Endothelial cell (in vitro differentiated cells): Measurements from ENCODE around the gene NFX1. TPM values are rescaled to one million over a fixed set of nuclear protein-coding genes. Genes with fewer than 3 reads are reported as not detected.
"Not testable (repeated sequence)": the region's sequence is repeated elsewhere in the genome, so short reads cannot be mapped to it uniquely, and the experiment has no call there.

Experiments used
- DNase-seq: peaks from one replicate; pipeline ENCODE4 v3.0.0; 2021; ENCODE audit warnings: low spot score
- H3K27ac Mint-ChIP-seq: one replicate; pipeline ENCODE4 v1.8.0; 2021; ENCODE audit warnings: mixed read lengths, inconsistent platforms; ENCODE audit not compliant: unreplicated experiment
- H3K27me3 Mint-ChIP-seq: one replicate; pipeline ENCODE4 v1.8.0; 2021; ENCODE audit warnings: mild to moderate bottlenecking, moderate library complexity, mixed read lengths, inconsistent platforms; ENCODE audit not compliant: unreplicated experiment
- H3K36me3 Mint-ChIP-seq: one replicate; pipeline ENCODE4 v1.8.0; 2021; ENCODE audit warnings: mild to moderate bottlenecking, low read depth, mixed read lengths, inconsistent platforms; ENCODE audit not compliant: unreplicated experiment
- H3K4me1 Mint-ChIP-seq: one replicate; pipeline ENCODE4 v1.8.0; 2021; ENCODE audit warnings: mild to moderate bottlenecking, mixed read lengths, inconsistent platforms; ENCODE audit not compliant: unreplicated experiment
- H3K4me3 Mint-ChIP-seq: one replicate; pipeline ENCODE4 v1.8.0; 2021; ENCODE audit warnings: mild to moderate bottlenecking, mixed read lengths, inconsistent platforms; ENCODE audit not compliant: unreplicated experiment
- H3K9me3 Mint-ChIP-seq: one replicate; pipeline ENCODE4 v1.8.0; 2021; ENCODE audit warnings: mixed read lengths, inconsistent platforms; ENCODE audit not compliant: unreplicated experiment
- total RNA-seq: library from RNA; stranded (reverse); fragmentation: NEBNext Ultra II Directional; extraction: Animal tissue kit (Norgen Biotek cat#: 25700); gene quantifications from one replicate; pipeline ENCODE4 v1.2.1, GENCODE V29; 2021; ENCODE audit not compliant: unreplicated experiment
- TF ChIP-seq, protein P1 (sequence below): fragments of 200-600 bp; sonication (generic); IDR thresholded peaks from one replicate; pipeline ENCODE4 v1.5.0; 2021; ENCODE audit warnings: antibody characterized with exemption; ENCODE audit not compliant: unreplicated experiment

Gene NFX1
- total RNA-seq, 1 donor from 2014 or later: 33.5 TPM

DNA sequence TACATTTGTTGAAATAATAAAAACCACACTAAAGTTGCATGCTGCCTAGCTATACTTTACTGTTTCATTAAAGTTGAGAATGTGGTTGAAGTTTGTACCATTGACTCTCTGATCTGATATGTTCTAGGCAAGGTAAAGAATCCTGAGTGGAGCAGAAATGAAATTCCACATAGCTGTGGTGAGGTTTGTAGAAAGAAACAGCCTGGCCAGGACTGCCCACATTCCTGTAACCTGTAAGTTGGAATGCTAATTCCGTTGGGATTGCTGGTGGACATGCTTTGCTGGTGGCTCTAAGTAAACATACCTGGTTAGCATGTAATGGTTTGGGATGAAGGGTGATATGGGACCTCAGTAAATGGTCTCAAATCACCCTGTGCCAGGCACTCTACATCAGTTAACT, 16.8 kb downstream of the NFX1 start:
- no peak overlapping the region for H3K4me3 Mint-ChIP-seq
- H3K9me3 Mint-ChIP-seq: no peaks in the 10 kb centered on the region
- H3K4me1 Mint-ChIP-seq: peaks cover 3% of the 10 kb centered on the region
- DNase-seq: no peak
- H3K27me3 Mint-ChIP-seq: no peaks in the 10 kb centered on the region
- H3K36me3 Mint-ChIP-seq: peaks cover 30% of the 10 kb centered on the region
- no peak overlapping the region for H3K27ac Mint-ChIP-seq
- TF ChIP-seq, protein P1, sequence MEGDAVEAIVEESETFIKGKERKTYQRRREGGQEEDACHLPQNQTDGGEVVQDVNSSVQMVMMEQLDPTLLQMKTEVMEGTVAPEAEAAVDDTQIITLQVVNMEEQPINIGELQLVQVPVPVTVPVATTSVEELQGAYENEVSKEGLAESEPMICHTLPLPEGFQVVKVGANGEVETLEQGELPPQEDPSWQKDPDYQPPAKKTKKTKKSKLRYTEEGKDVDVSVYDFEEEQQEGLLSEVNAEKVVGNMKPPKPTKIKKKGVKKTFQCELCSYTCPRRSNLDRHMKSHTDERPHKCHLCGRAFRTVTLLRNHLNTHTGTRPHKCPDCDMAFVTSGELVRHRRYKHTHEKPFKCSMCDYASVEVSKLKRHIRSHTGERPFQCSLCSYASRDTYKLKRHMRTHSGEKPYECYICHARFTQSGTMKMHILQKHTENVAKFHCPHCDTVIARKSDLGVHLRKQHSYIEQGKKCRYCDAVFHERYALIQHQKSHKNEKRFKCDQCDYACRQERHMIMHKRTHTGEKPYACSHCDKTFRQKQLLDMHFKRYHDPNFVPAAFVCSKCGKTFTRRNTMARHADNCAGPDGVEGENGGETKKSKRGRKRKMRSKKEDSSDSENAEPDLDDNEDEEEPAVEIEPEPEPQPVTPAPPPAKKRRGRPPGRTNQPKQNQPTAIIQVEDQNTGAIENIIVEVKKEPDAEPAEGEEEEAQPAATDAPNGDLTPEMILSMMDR: no peak

DNA sequence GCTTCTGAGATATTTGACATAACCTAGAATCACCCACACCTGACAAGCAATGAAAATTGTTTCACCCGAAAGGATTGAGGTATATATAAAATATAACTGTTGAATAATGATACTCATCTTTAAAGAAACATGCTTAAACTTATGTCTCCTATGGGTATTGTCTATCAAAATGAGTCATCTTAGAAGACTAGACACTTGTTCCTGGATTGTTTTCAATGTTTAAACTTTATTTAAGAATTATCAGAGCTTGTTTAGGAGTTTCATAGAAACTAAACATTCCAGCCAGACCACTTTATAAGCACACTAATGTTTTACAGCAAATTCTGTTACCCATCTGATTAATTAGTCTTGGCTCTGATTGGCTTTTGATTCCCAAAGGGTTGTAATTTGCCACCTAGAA, 19.6 kb downstream of the NFX1 start:
- peaks cover 30% of the 10 kb centered on the region for H3K36me3 Mint-ChIP-seq
- TF ChIP-seq, protein P1: no peak
- no peaks in the 10 kb centered on the region for H3K9me3 Mint-ChIP-seq

DNA sequence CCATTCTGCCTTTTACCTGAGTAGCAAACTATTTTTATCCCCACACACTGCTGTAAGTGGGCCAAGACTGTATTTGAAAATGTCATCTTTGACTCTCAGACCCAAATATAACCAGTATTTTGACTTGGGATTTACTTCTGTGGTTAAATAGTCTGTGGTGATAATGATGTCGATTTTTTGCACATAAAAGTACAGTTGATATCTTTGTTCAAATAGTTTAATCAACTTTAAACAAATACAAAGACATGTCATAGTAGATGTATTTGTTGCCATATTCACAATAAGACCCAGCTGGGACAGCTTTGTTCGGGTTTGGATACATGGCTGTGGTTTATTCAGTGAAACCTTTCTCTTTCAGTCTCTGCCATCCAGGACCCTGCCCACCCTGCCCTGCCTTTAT, 20.4 kb downstream of the NFX1 start:
- TF ChIP-seq, protein P1: no peak
- Mint-ChIP-seq H3K4me1 (no peaks in the 10 kb centered on the region), H3K9me3 (no peaks in the 10 kb centered on the region), H3K4me3 (no peak overlapping the region), H3K27me3 (no peaks in the 10 kb centered on the region), H3K27ac (no peak overlapping the region), H3K36me3 (peaks cover 34% of the 10 kb centered on the region)
- no peak for DNase-seq

More for the DNA sequence above, 19.6 kb downstream of the NFX1 start:
- H3K4me1 Mint-ChIP-seq: no peaks in the 10 kb centered on the region
- no peaks in the 10 kb centered on the region for H3K27me3 Mint-ChIP-seq
- DNase-seq: no peak
- no peak overlapping the region for H3K4me3 Mint-ChIP-seq
- H3K27ac Mint-ChIP-seq: no peak overlapping the region

DNA sequence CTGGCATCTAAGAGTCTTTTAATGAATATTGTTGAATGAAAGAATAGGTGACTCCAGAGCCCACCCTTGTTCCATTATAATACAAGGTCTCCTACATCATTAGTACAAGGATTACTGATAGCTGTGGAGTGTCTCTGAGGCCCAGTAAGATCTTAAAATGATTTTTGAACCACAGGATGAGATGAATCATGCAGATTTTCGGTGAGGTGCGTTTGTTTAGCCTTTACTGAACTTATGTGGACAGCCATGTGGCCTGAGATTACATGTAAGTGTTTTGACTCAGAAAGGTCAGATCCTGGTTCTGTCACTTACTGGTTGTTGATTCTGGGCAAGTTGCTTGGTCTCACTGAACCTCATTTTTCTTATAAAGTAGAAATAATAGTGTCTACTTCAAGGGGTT, 21.6 kb downstream of the NFX1 start:
- Mint-ChIP-seq H3K4me1 (no peaks in the 10 kb centered on the region), H3K36me3 (peaks cover 37% of the 10 kb centered on the region), H3K27ac (no peak overlapping the region), H3K27me3 (no peaks in the 10 kb centered on the region), H3K9me3 (no peaks in the 10 kb centered on the region), H3K4me3 (no peak overlapping the region)
- DNase-seq: no peak
- TF ChIP-seq, protein P1: no peak

DNA sequence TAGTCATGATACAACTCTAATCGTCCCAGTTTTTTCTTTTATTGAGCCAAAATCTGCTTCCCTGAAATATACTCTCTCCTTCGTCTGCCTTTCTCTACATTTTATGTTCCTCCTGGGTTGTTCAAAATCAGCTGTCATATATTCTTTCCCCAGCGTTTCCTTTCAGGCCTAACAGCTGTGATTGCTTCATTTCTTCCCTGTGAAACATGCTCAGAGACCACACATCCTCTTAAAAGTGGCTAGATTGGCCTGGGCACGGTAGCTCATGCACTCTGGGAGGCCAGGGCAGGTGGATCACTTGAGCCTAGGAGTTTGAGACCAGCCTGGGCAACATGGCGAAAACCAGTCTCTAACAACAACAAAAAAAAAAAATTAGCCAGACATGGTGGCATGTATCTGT, 25.1 kb downstream of the NFX1 start:
- Mint-ChIP-seq H3K4me3 (no peak overlapping the region), H3K27ac (peak overlapping the region; percentile 13), H3K9me3 (no peaks in the 10 kb centered on the region), H3K27me3 (no peaks in the 10 kb centered on the region), H3K4me1 (no peaks in the 10 kb centered on the region), H3K36me3 (peaks cover 40% of the 10 kb centered on the region)
- TF ChIP-seq, protein P1: no peak
- no peak for DNase-seq

DNA sequence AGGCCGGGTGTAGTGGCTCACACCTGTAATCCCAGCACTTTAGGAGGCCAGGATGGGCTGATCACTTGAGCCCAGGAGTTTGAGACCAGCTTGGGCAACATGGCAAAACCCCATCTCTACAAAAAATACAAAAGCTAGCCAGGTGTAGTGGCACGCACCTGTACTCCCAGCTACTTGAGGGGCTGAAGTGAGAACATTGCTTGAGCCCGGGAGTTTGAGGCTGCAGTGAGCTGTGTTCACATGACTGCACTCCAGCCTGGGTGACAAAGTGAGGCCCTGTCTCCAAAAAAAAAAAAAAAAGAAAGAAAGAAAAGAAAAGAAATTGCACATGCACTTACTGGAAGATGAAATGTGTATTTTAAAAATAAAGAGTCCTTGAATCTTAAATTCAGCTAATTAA, 26.8 kb downstream of the NFX1 start:
- not testable (repeated sequence) for H3K4me1 Mint-ChIP-seq, H3K27me3 Mint-ChIP-seq, H3K27ac Mint-ChIP-seq, H3K4me3 Mint-ChIP-seq, DNase-seq, H3K9me3 Mint-ChIP-seq
- H3K36me3 Mint-ChIP-seq: peaks cover 45% of the 10 kb centered on the region
